GM21423 (cell line): ENCODE results near the gene APOO.
"Not testable (repeated sequence)": the region's sequence is repeated elsewhere in the genome, so short reads cannot be mapped to it uniquely, and the experiment has no call there.

Experiments
- ATAC-seq: cut with Tn5 transposase; IDR thresholded peaks from one replicate; pipeline ENCODE4 v1.9.1; 2021; ENCODE audit warnings: mild to moderate bottlenecking, moderate library complexity; ENCODE audit not compliant: unreplicated experiment

APOO gene

GRCh38 chrX:23861952-23862351 lies 45.8 kb downstream of the APOO start:
- not testable (repeated sequence) for ATAC-seq

GRCh38 chrX:23861215-23861896 lies 46.4 kb downstream of the APOO start:
- ATAC-seq: no peak

- ATAC-seq: not testable (repeated sequence)
These were observed 48.5 kb downstream of the APOO start for GRCh38 chrX:23859238-23859637.

- no peak for ATAC-seq
These were observed 49.8 kb downstream of the APOO start for GRCh38 chrX:23857935-23858334.

GRCh38 chrX:23857363-23857762 lies 50.4 kb downstream of the APOO start:
- no peak for ATAC-seq

GRCh38 chrX:23855569-23855968 lies 52.2 kb downstream of the APOO start:
- ATAC-seq: no peak

GRCh38 chrX:23854945-23855344 lies 52.8 kb downstream of the APOO start:
- no peak for ATAC-seq

GRCh38 chrX:23854122-23854521 lies 53.6 kb downstream of the APOO start:
- no peak for ATAC-seq

- no peak for ATAC-seq
These were observed 56.2 kb downstream of the APOO start for GRCh38 chrX:23851544-23851943.

GRCh38 chrX:23849241-23849640 lies 58.5 kb downstream of the APOO start:
- ATAC-seq: no peak

GRCh38 chrX:23845351-23845817 lies 62.4 kb downstream of the APOO start:
- no peak for ATAC-seq

GRCh38 chrX:23844502-23845138 lies 63.1 kb downstream of the APOO start:
- ATAC-seq: no peak

GRCh38 chrX:23841847-23842522 lies 65.8 kb downstream of the APOO start:
- no peak for ATAC-seq

- no peak for ATAC-seq
These were observed 67.1 kb downstream of the APOO start for GRCh38 chrX:23840674-23841073.

- ATAC-seq: no peak
These were observed 68.8 kb downstream of the APOO start for GRCh38 chrX:23838953-23839352.

- ATAC-seq: no peak
These were observed 75.0 kb downstream of the APOO start for GRCh38 chrX:23832721-23833120.

GRCh38 chrX:23828881-23829280 lies 78.9 kb downstream of the APOO start:
- ATAC-seq: no peak

GRCh38 chrX:23826653-23827052 lies 81.1 kb downstream of the APOO start:
- ATAC-seq: no peak

GRCh38 chrX:23826216-23826615 lies 81.5 kb downstream of the APOO start:
- no peak for ATAC-seq

GRCh38 chrX:23825675-23826074 lies 82.1 kb downstream of the APOO start:
- ATAC-seq: no peak

GRCh38 chrX:23822841-23823240 lies 84.9 kb downstream of the APOO start:
- no peak for ATAC-seq

- ATAC-seq: no peak
These were observed 85.3 kb downstream of the APOO start for GRCh38 chrX:23822397-23822796.
